Activated T-cell treated with anti-CD3 and anti-CD28 coated beads, Interleukin-2, amount 50 U/mL, for 72 hours (primary cell): ENCODE results near the gene C9orf50. TPM values are rescaled to one million over a fixed set of nuclear protein-coding genes. Genes with fewer than 3 reads are reported as not detected.
A peak's percentile ranks its signal among the peaks of the same experiment; 100 is the strongest.
"Not testable (repeated sequence)": the region's sequence is repeated elsewhere in the genome, so short reads cannot be mapped to it uniquely, and the experiment has no call there.

Experiments used
- ATAC-seq, 2 donors: fragments of 150-1000 bp; cut with Tn5 transposase; replicated peaks in 1 of 2; 2 replicates each; pipeline ENCODE4 v1.10.0; 2021; ENCODE audit warnings: moderate library complexity in 2 of 2, mild to moderate bottlenecking in 1 of 2
- DNase-seq, 2 donors: peaks; one replicate each; pipeline ENCODE4 v3.0.0; 2021 to 2022; ENCODE audit warnings: mixed read lengths in 1 of 2
- H3K27ac Mint-ChIP-seq: one replicate; pipeline ENCODE4 v1.8.0; 2022; ENCODE audit warnings: mild to moderate bottlenecking, moderate library complexity, mixed read lengths
- H3K27me3 Mint-ChIP-seq: one replicate; pipeline ENCODE4 v1.8.0; 2022; ENCODE audit warnings: low read depth, mixed read lengths
- H3K36me3 Mint-ChIP-seq, 2 donors: one replicate each; pipeline ENCODE4 v1.8.0; 2022; ENCODE audit warnings: mixed read lengths in 2 of 2, mild to moderate bottlenecking in 1 of 2; ENCODE audit not compliant: insufficient read depth in 2 of 2
- H3K4me1 Mint-ChIP-seq: one replicate; pipeline ENCODE4 v1.8.0; 2022; ENCODE audit warnings: low read depth, mixed read lengths
- H3K4me3 Mint-ChIP-seq, 2 donors: one replicate each; pipeline ENCODE4 v1.8.0; 2022; ENCODE audit warnings: mild to moderate bottlenecking in 2 of 2, mixed read lengths in 2 of 2, moderate library complexity in 2 of 2
- H3K9me3 Mint-ChIP-seq, 2 donors: one replicate each; pipeline ENCODE4 v1.8.0; 2022; ENCODE audit warnings: mixed read lengths in 2 of 2
- total RNA-seq, 2 donors: library from RNA; stranded (reverse); gene quantifications; one replicate each; pipeline ENCODE4 v1.2.3, GENCODE V29; 2022

C9orf50 gene
- total RNA-seq, 2 donors from 2014 or later, result 0.31 TPM; not detected in 1

DNA sequence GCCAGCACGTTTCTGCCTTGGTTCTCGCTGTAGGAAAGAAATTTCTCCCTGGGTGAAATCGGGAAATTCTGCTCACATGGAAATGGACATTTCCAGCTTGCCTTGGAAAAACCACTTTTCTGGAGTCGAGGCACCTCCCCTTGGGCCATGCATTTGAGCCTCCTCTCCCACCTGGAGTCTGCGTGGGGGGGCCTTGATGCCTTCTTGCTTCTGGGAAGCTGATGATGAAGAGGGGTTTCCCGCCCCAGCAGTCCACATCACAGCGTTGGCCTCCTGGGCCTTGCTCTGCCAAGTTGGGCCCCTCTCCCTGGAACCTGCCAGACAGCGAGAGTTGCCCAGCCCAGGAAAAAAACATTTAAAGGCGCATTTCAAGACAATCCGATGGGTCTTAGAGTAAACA lies 22.8 kb upstream of the C9orf50 start:
- Mint-ChIP-seq H3K27me3 (no peaks in the 10 kb centered on the region), H3K9me3 (no peaks in the 10 kb centered on the region), H3K27ac (no peak overlapping the region), H3K4me1 (peaks cover 17% of the 10 kb centered on the region), H3K4me3 (peak overlapping the region in 1 of 2 donors; percentile 54), H3K36me3 (no peaks in the 10 kb centered on the region)
- ATAC-seq (no peak), DNase-seq (no peak)

DNA sequence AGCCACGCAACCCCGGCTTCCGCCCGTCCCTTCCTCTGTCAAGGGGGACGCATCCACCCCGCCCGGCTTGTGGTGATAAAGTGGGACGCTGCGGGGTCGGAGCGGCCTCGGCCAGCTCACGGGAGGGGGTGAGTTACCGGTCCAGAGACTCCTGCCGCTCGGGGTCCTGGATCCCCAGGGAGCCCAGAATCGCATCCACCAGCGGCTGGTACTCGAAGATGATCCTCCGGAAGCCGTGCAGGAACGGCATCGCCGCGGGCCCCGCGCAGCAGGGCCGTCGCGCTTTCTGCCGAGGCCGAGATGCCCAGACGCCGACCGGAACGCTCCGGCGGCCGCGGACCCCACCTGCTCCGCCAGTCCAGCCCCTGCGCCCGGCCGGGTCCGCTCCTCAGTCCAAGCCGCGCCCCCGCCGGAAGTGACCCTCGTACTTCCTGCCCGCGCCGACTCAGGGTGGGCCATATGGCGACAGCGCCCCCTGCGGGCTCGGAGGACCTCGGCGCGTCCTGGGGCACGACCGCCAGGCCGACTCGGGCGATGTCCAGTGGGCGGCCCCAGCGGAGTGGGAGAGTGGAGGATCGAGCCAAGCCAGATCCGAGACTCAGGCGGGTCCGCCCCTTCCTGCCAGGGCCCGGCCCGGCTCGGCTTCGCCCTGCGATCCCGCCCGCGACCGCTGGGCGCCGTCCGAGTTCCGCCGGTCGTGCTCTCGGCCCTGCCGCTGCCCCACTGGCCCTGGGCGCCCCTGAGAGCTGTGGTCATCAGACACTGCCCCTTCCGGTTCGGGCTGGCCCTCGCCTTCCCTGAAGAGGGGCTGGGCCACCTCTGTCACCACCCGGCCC lies 21.1 kb upstream of the C9orf50 start, which contains the start of gene ASB6:
ASB6 (minus strand) TSS at position 402 of the 836 bp plus-strand sequence; CDS start at position 250, 152 bp downstream.
- H3K36me3 Mint-ChIP-seq, result peaks cover 3 to 6% of the 10 kb centered on the region in 2 donors
- H3K27ac Mint-ChIP-seq, result peak within 1 kb of the TSS; percentile 82
- no peaks in the 10 kb centered on the region for H3K27me3 Mint-ChIP-seq
- ATAC-seq, result peak; percentile 95
- H3K9me3 Mint-ChIP-seq, result no peaks in the 10 kb centered on the region
- H3K4me3 Mint-ChIP-seq, result peak within 1 kb of the TSS; percentile 88 to 94
- DNase-seq, result peak; percentile 97 to 99
- peaks cover 27% of the 10 kb centered on the region for H3K4me1 Mint-ChIP-seq

DNA sequence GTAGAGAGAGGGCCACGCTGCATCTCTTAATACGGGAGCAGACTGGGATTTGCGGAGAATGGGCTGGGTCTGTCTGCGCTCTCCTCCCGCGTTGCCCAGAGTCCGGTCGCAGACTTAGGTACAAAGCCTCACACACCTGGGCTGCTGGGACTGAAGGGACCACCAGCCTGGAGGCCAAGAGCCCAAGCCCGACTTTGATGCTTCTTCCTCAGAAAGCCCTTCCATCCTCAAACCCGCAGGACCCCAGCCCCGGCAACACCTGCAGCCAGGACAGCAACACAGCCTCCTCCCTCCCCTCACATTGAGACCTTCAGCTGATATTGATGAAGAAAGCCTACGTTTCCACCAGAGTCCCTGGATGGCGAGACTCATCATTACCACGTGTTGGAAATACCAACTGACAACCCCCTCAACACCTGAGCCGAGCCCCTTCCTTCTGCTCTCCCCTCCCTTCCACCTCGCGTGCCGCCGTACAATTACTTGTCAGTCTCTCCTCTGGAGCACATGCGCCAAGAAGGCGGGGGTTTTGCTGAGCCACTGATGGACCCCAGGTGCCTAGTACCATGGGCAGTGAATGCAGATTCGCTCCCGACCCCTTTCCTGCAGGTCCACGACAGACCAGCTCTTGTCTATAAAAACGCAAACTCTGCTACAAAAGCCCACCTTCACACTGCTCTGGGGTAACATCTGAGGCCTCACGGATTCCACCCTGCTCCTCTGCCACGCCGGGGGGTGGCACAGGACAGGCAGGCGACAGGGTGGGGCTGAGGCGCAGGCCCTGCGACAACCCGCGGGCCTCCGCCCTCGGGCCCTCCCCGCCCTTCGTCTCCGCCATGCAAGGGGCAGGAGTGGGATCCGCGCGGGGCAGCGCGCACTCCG lies 20.2 kb upstream of the C9orf50 start:
- Mint-ChIP-seq H3K36me3 (peaks cover 3 to 6% of the 10 kb centered on the region in 2 donors), H3K4me3 (peak overlapping the region; percentile 88 to 94), H3K27me3 (no peaks in the 10 kb centered on the region), H3K4me1 (peaks cover 27% of the 10 kb centered on the region), H3K9me3 (no peaks in the 10 kb centered on the region), H3K27ac (peak overlapping the region; percentile 79)
- DNase-seq (no peak), ATAC-seq (peak; percentile 36 to 48)

DNA sequence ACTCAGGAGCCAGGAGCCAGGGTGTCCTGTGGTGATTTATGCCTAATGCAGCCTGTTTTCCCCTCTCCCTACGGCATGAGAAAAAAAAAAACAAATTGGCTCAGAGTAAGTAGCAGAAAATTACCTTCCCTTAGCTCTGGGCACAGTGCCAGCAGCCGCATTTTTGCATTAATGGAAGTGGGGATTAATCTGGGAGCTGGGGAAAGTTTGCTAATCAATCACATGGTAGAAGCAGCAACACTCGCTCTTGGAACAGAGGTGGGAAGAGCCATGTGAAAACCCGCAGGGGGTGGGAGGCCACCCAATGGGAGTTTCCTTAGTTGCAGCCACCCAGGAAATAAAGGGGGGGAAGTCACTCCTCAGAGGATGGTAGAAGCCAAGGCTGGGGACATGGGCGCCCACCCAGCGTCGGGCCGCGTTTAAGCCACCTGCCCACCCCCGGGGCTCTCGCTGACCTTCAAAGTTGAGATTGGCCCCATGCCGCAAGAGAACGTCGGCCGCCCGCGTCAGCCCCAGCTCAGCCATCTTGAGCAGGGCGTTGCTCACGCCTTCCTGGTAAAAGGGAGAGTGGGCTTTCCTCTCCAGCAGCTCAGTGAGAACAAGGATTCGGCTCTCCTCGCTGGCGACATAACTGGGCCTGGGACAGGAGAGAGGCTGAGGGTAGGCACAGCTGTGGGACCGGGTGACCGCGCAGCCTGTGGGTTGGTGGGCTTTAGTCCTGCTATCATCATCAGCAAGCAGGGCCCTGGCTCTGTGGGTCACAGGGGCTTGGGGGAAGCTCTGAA lies 19.4 kb upstream of the C9orf50 start:
- H3K27ac Mint-ChIP-seq, result no peak overlapping the region
- DNase-seq (no peak), ATAC-seq (no peak)
- H3K27me3 Mint-ChIP-seq, result no peaks in the 10 kb centered on the region
- peaks cover 3 to 6% of the 10 kb centered on the region in 2 donors for H3K36me3 Mint-ChIP-seq
- H3K4me1 Mint-ChIP-seq, result peaks cover 27% of the 10 kb centered on the region
- no peaks in the 10 kb centered on the region for H3K9me3 Mint-ChIP-seq
- peak overlapping the region; percentile 88 to 94 for H3K4me3 Mint-ChIP-seq

DNA sequence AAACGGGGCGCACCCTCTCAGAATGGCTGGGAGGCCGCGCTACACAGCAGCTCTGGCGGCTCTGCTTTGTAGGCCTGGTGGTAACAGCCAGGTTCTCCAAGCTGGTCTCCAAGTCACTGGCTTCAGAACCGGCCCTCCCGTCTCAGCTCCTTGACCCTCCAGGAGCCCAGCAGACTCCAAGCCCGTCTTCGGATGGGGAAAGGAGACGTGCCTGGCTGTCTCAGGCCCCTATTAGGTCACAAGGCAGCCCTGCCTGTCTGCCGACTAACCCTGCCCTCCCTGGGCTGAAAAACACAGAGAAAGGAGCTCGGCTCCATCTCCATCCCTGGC lies 18.8 kb upstream of the C9orf50 start:
- peaks cover 3 to 7% of the 10 kb centered on the region in 2 donors for H3K36me3 Mint-ChIP-seq
- no peak overlapping the region for H3K27ac Mint-ChIP-seq
- H3K4me1 Mint-ChIP-seq, result peaks cover 27% of the 10 kb centered on the region
- DNase-seq (no peak), ATAC-seq (no peak)
- H3K9me3 Mint-ChIP-seq, result no peaks in the 10 kb centered on the region
- H3K4me3 Mint-ChIP-seq, result peak overlapping the region; percentile 88 to 94
- no peaks in the 10 kb centered on the region for H3K27me3 Mint-ChIP-seq

DNA sequence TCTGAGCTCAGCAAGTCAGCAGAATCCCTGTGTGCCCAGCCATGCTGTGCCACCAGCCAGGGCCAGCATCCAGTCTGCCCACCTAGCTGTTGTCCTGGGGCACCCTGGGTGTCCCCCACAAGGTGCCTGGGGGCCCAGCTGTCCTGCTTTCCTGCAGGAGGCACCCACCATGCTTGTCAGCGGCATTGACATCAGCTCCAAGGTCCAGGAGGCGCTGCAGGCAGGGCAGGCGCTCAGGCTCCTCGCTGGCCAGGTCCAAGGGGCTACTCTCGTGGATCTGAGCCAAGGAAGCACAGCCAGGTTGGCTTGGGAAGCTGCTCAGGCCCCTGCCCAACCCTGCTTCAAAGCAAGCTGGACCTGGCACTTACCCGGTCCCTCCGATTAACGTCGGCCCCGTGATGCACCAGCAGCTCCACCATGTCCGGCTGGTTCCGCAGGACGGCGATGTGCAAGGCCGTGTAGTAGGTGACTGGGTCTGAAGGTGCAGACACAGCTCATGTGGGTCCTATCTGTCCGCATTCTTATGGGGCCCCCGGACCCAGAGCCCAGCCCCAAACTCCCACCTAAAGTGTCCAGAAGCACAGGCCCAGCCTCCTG lies 18.2 kb upstream of the C9orf50 start:
- Mint-ChIP-seq H3K27ac (no peak overlapping the region), H3K36me3 (peaks cover 3 to 7% of the 10 kb centered on the region in 2 donors), H3K27me3 (no peaks in the 10 kb centered on the region), H3K9me3 (no peaks in the 10 kb centered on the region), H3K4me3 (no peak overlapping the region), H3K4me1 (peaks cover 27% of the 10 kb centered on the region)
- DNase-seq (no peak), ATAC-seq (no peak)

DNA sequence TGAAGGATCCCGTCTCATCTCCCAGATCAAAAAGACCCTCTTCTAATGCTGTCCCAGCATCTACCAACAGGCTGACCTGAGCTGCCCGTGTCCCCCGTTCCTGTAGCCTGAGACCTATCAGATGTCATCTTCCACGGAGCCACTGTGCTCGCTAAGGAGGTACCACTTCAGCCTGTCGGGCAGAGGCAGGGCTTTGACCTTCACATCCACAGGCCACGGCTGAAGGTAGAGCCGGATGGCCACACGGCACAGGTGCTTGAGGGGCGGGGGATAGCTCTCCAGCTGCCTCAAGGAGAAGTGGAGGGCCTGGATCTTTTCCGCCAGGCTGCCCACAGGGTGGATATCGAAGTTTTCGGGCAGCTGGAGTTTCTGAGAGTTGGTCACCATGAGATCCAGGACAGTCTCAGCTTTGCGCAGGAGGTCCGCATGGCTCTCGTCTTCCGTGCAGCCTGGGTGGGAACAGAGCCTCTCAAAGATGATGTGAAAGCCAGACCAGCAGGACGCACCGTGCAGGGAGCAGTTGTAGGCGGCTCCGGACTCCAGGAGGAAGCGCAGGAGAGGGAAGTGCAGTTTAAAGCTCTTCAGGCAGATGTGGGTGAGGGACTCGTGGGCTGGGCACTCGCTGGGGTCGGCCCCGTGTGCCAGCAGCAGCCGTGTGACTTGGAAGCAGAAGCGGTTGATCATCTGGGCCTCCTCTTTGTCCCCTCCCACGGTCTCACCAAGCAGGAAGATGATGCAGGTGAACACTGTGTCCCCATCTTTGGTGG lies 17.0 kb upstream of the C9orf50 start:
- H3K27me3 Mint-ChIP-seq, result no peaks in the 10 kb centered on the region
- no peaks in the 10 kb centered on the region for H3K9me3 Mint-ChIP-seq
- DNase-seq, result no peak
- H3K4me1 Mint-ChIP-seq, result peaks cover 27% of the 10 kb centered on the region
- peaks cover 3 to 7% of the 10 kb centered on the region in 2 donors for H3K36me3 Mint-ChIP-seq
- H3K27ac Mint-ChIP-seq, result peak overlapping the region; percentile 40
- H3K4me3 Mint-ChIP-seq, result no peak overlapping the region
- no peak for ATAC-seq

DNA sequence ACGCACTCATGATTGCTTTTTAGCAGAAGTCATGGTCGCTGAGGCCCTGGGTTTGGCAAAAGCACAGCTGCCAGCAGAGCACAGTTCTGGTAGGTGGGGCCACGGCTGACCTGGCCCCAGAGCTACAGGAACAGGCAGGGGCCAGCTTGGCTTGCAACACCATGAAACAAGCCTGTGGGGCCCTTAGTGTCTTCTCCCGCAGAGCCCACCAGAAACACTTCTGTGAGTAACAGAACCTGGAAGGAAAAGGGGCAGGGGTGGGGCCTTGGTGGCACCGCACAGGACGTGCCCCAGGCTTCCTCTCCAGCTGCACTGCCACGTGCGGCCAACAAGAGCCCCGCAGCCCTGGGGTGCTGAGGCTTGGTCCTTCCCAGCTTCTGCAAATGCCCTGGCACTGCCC lies 16.2 kb upstream of the C9orf50 start:
- Mint-ChIP-seq H3K4me1 (peaks cover 34% of the 10 kb centered on the region), H3K36me3 (peaks cover 3 to 7% of the 10 kb centered on the region in 2 donors), H3K4me3 (no peak overlapping the region), H3K27me3 (no peaks in the 10 kb centered on the region), H3K27ac (no peak overlapping the region), H3K9me3 (no peaks in the 10 kb centered on the region)
- DNase-seq (no peak), ATAC-seq (no peak)

DNA sequence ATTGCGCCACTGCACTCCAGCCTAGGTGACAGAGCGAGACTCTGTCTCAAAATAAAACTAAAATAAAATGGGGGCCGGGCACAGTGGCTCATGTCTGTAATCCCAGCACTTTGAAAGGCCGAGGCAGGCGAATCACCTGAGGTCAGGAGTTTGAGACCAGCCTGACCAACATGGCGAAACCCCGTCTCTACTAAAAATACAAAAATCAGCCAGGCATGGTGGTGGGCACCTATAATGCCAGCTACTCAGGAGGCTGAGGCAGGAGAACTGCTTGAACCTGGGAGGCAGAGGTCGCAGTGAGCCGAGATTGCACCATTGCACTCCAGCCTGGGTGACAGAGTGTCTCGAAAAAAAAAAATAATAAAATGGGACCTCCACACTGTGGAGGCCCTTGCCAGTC lies 15.4 kb upstream of the C9orf50 start:
- not testable (repeated sequence) for H3K27ac Mint-ChIP-seq, DNase-seq, H3K27me3 Mint-ChIP-seq, H3K4me3 Mint-ChIP-seq, ATAC-seq, H3K36me3 Mint-ChIP-seq, H3K9me3 Mint-ChIP-seq
- peaks cover 39% of the 10 kb centered on the region for H3K4me1 Mint-ChIP-seq

DNA sequence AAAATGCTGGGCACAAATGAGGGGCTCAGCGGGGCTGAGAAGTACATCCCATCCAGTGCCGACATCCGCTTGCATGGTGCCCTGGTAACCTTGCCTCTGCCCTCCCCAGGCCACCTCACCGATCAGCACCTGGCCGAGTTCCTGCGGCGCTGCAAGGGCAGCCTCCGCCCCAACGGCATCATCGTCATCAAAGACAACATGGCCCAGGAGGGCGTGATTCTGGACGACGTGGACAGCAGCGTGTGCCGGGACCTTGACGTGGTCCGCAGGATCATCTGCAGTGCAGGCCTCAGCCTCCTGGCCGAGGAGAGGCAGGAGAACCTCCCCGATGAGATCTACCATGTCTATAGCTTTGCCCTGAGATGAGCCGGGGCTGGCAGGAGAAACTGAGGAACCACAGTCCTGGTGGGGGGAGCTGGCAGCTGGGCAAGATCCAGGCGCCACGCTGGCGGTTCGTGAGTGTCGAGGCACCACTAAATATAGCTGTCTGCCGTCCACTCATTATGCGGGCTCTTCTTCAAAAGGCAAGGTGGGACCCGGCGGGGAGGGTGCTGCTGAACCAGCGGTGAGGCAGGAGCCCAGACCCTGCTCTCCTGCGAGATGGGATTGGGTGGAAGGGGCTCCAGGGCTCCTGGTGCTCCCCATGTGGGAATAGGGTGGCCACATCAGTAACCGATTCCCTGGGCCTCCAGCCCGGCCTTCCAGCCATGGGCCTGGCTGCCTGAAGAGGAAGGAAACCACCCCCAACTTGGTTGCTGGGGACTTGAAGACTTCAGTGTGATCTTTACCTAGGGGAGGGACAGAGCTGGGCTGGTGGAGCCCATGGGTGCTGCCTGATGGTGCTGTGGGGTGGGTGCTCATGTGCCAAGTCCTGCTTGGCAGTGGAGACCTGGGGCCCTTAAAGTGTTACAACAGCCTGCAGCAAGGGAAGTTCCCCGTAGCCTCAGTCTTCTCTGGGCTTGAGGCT lies 14.5 kb upstream of the C9orf50 start:
- Mint-ChIP-seq H3K9me3 (no peaks in the 10 kb centered on the region), H3K36me3 (peaks cover 3 to 9% of the 10 kb centered on the region in 2 donors), H3K4me3 (no peak overlapping the region), H3K4me1 (peaks cover 39% of the 10 kb centered on the region), H3K27ac (no peak overlapping the region), H3K27me3 (no peaks in the 10 kb centered on the region)
- ATAC-seq, result no peak
- DNase-seq, result no peak

DNA sequence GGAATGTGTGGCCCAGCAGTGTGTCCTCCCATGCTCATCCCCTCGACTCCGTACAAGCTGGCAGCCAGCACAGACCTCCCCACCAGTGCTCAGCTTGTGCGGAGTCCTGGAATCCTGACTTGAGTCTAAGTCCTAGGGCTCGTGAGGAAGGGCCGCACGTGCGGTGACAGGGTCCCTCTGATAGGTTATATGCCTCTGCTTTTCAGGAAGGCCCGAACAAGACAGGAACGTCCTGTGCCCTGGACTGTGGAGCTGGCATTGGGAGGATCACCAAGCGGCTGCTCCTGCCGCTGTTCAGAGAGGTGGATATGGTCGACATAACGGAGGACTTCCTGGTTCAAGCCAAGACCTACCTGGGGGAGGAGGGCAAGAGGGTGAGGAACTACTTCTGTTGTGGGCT lies 12.9 kb upstream of the C9orf50 start:
- H3K27me3 Mint-ChIP-seq, result no peaks in the 10 kb centered on the region
- ATAC-seq, result no peak
- peaks cover 3 to 11% of the 10 kb centered on the region in 2 donors for H3K36me3 Mint-ChIP-seq

More for the DNA sequence above, 12.9 kb upstream of the C9orf50 start:
- no peak for DNase-seq
- Mint-ChIP-seq H3K27ac (no peak overlapping the region), H3K4me1 (peaks cover 49% of the 10 kb centered on the region), H3K4me3 (no peak overlapping the region), H3K9me3 (no peaks in the 10 kb centered on the region)
